ENCODE data around the gene MS4A2.
"Not testable (repeated sequence)": the region's sequence is repeated elsewhere in the genome, so short reads cannot be mapped to it uniquely, and the experiment has no call there.

MS4A2 gene

GRCh38 chr11:60088364-60088763 lies at the start of gene MS4A2:
TSS of gene MS4A2 (plus strand) at chr11:60088664. CDS start at chr11:60088766, 102 bp downstream.
- no peak for DNase-seq

GRCh38 chr11:60040109-60040508 lies 48.4 kb upstream of the MS4A2 start, which contains the start of gene OOSP2:
TSS of gene OOSP2 (plus strand) at chr11:60040409. CDS start at chr11:60040460, 51 bp downstream.
- DNase-seq = no peak

GRCh38 chr11:60050422-60050821 lies 38.0 kb upstream of the MS4A2 start:
- DNase-seq = not testable (repeated sequence)

GRCh38 chr11:60050839-60051238 lies 37.6 kb upstream of the MS4A2 start:
- not testable (repeated sequence) for DNase-seq

- DNase-seq = no peak
Observed at GRCh38 chr11:60056349-60056969, 32.0 kb upstream of the MS4A2 start, which contains the start of gene MS4A3. TSS of gene MS4A3 (plus strand) at chr11:60056665. CDS start at chr11:60061161, 4,496 bp downstream.

- DNase-seq = no peak
Observed at GRCh38 chr11:60059052-60059451, 29.4 kb upstream of the MS4A2 start.

GRCh38 chr11:60059521-60060240 lies 28.8 kb upstream of the MS4A2 start:
- DNase-seq = no peak

- DNase-seq = no peak
Observed at GRCh38 chr11:60064111-60064510, 24.4 kb upstream of the MS4A2 start.

- no peak for DNase-seq
Observed at GRCh38 chr11:60065801-60066200, 22.7 kb upstream of the MS4A2 start.

GRCh38 chr11:60069450-60069849 lies 19.0 kb upstream of the MS4A2 start:
- DNase-seq = no peak

GRCh38 chr11:60071644-60072043 lies 16.8 kb upstream of the MS4A2 start:
- not testable (repeated sequence) for DNase-seq

- no peak for DNase-seq
Observed at GRCh38 chr11:60077216-60077817, 11.1 kb upstream of the MS4A2 start.

GRCh38 chr11:60077981-60078380 lies 10.5 kb upstream of the MS4A2 start:
- no peak for DNase-seq

- no peak for DNase-seq
Observed at GRCh38 chr11:60078745-60079144, 9.7 kb upstream of the MS4A2 start.

- DNase-seq = no peak
Observed at GRCh38 chr11:60080535-60080934, 7.9 kb upstream of the MS4A2 start.

GRCh38 chr11:60084631-60085273 lies 3.7 kb upstream of the MS4A2 start:
- DNase-seq = no peak

- no peak for DNase-seq
Observed at GRCh38 chr11:60085909-60086308, 2.6 kb upstream of the MS4A2 start.

GRCh38 chr11:60087239-60087638 lies 1.2 kb upstream of the MS4A2 start:
- DNase-seq = no peak

- DNase-seq = no peak
Observed at GRCh38 chr11:60095477-60096120, 7.1 kb downstream of the MS4A2 start.

- no peak for DNase-seq
Observed at GRCh38 chr11:60097189-60097588, 8.7 kb downstream of the MS4A2 start.

- no peak for DNase-seq
Observed at GRCh38 chr11:60098508-60098907, 10.0 kb downstream of the MS4A2 start.

GRCh38 chr11:60100516-60100915 lies 12.1 kb downstream of the MS4A2 start:
- no peak for DNase-seq

- not testable (repeated sequence) for DNase-seq
Observed at GRCh38 chr11:60101368-60101767, 12.9 kb downstream of the MS4A2 start.

Measured in NCI-H345 (cell line).